ENCODE results near the gene SOX5. TPM values are rescaled to one million over a fixed set of nuclear protein-coding genes. Genes with fewer than 3 reads are reported as not detected.

Gene SOX5
- total and polyA plus RNA-seq, 2 experiments from 2014 or later, result 1.0 to 4.7 TPM

- TF ChIP-seq, protein P1, sequence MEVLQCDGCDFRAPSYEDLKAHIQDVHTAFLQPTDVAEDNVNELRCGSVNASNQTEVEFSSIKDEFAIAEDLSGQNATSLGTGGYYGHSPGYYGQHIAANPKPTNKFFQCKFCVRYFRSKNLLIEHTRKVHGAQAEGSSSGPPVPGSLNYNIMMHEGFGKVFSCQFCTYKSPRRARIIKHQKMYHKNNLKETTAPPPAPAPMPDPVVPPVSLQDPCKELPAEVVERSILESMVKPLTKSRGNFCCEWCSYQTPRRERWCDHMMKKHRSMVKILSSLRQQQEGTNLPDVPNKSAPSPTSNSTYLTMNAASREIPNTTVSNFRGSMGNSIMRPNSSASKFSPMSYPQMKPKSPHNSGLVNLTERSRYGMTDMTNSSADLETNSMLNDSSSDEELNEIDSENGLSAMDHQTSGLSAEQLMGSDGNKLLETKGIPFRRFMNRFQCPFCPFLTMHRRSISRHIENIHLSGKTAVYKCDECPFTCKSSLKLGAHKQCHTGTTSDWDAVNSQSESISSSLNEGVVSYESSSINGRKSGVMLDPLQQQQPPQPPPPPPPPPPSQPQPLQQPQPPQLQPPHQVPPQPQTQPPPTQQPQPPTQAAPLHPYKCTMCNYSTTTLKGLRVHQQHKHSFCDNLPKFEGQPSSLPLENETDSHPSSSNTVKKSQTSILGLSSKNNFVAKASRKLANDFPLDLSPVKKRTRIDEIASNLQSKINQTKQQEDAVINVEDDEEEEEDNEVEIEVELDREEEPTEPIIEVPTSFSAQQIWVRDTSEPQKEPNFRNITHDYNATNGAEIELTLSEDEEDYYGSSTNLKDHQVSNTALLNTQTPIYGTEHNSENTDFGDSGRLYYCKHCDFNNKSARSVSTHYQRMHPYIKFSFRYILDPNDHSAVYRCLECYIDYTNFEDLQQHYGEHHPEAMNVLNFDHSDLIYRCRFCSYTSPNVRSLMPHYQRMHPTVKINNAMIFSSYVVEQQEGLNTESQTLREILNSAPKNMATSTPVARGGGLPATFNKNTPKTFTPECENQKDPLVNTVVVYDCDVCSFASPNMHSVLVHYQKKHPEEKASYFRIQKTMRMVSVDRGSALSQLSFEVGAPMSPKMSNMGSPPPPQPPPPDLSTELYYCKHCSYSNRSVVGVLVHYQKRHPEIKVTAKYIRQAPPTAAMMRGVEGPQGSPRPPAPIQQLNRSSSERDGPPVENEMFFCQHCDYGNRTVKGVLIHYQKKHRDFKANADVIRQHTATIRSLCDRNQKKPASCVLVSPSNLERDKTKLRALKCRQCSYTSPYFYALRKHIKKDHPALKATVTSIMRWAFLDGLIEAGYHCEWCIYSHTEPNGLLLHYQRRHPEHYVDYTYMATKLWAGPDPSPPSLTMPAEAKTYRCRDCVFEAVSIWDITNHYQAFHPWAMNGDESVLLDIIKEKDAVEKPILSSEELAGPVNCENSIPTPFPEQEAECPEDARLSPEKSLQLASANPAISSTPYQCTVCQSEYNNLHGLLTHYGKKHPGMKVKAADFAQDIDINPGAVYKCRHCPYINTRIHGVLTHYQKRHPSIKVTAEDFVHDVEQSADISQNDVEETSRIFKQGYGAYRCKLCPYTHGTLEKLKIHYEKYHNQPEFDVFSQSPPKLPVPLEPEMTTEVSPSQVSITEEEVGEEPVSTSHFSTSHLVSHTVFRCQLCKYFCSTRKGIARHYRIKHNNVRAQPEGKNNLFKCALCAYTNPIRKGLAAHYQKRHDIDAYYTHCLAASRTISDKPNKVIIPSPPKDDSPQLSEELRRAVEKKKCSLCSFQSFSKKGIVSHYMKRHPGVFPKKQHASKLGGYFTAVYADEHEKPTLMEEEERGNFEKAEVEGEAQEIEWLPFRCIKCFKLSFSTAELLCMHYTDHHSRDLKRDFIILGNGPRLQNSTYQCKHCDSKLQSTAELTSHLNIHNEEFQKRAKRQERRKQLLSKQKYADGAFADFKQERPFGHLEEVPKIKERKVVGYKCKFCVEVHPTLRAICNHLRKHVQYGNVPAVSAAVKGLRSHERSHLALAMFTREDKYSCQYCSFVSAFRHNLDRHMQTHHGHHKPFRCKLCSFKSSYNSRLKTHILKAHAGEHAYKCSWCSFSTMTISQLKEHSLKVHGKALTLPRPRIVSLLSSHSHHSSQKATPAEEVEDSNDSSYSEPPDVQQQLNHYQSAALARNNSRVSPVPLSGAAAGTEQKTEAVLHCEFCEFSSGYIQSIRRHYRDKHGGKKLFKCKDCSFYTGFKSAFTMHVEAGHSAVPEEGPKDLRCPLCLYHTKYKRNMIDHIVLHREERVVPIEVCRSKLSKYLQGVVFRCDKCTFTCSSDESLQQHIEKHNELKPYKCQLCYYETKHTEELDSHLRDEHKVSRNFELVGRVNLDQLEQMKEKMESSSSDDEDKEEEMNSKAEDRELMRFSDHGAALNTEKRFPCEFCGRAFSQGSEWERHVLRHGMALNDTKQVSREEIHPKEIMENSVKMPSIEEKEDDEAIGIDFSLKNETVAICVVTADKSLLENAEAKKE (CRISPR knock-in tag; IDR thresholded peaks at IDR 0.05), result no peak
- no peak for TF ChIP-seq EZH2phosphoT487 (IDR thresholded peaks at IDR 0.05; ENCODE audit: unreplicated experiment)
These were observed 28.2 kb downstream of the SOX5 start (continued) for GRCh38 chr12:23921099-23921856.

GRCh38 chr12:23911574-23911973, 37.9 kb downstream of the SOX5 start:
- Histone ChIP-seq H3K27me3 (ENCODE audit: insufficient read depth) (no peaks in the 10 kb centered on the region), H3K4me1 (ENCODE audit: insufficient read depth) (no peaks in the 10 kb centered on the region), H3K9me2 (ENCODE audit: insufficient read depth) (no peaks in the 10 kb centered on the region), H2AFZ (no peak overlapping the region), H3K27ac (ENCODE audit: low read depth) (no peak overlapping the region), H3K4me2 (no peak overlapping the region), H3F3A (replicated peaks; ENCODE audit: low read depth) (no peaks in the 10 kb centered on the region), H3K4me3 (no peak overlapping the region), H3K79me2 (replicated peaks; ENCODE audit: insufficient read depth) (no peaks in the 10 kb centered on the region), H3K36me3 (ENCODE audit: insufficient read depth) (no peaks in the 10 kb centered on the region), H4K20me1 (replicated peaks; ENCODE audit: insufficient read depth) (no peaks in the 10 kb centered on the region)
- no peaks in the 10 kb centered on the region for H3K27me3 Mint-ChIP-seq (ENCODE audit: insufficient read depth, low read depth, poor library complexity)
- ATAC-seq (no peak), DNase-seq (ENCODE audit: low spot score) (no peak)
- no peak for TF ChIP-seq STAT1 (IDR thresholded peaks at IDR 0.05; ENCODE audit: unreplicated experiment)
- TF ChIP-seq REST (IDR thresholded peaks at IDR 0.05; ENCODE audit: unreplicated experiment), result no peak
- no peak for TF ChIP-seq ZNF114 (CRISPR knock-in tag; IDR thresholded peaks at IDR 0.05)
- TF ChIP-seq EZH2 (IDR thresholded peaks at IDR 0.05; ENCODE audit: low read depth, unreplicated experiment), result no peak
- no peak overlapping the region for H3K4me3 Mint-ChIP-seq
- H3K27ac Mint-ChIP-seq, result no peak overlapping the region
- no peaks in the 10 kb centered on the region for H3K36me3 Mint-ChIP-seq (ENCODE audit: low read depth)
- peaks cover 8% of the 10 kb centered on the region; the same call in 1 of the 3 replicates for H3K4me1 Mint-ChIP-seq
- H3K9me3 Mint-ChIP-seq, result no peaks in the 10 kb centered on the region
